HG03108 (cell line): ENCODE data around the gene ZC3H7A.

Experiments
- ATAC-seq: cut with Tn5 transposase; IDR thresholded peaks from one replicate; pipeline ENCODE4 v1.9.1; 2021; ENCODE audit warnings: moderate library complexity; ENCODE audit not compliant: unreplicated experiment

Gene ZC3H7A

DNA sequence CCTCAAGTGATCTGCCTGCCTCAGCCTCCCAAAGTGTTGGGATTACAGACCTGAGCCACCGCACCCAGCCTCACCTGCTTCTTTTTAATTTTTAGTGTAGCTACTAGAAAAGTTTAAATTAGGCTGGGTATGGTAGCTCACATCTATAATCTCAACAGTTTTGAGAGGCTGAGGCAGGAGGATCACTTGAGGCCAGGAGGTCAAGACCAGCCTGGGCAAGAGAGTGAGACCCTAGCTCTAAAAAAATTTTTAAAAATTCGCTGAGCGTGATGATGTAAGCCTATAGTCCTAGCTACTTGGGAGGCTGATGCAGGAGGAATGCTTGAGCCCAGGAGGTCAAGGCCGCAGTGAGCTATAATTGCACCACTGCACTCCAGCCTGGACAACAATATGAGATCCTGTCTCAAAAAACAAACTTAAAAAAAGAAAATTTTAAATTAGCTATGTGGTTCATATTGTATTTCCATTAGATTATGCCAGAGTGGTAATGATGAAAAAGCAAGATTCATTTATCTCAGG lies 89.3 kb downstream of the ZC3H7A start:
- ATAC-seq, result no peak

DNA sequence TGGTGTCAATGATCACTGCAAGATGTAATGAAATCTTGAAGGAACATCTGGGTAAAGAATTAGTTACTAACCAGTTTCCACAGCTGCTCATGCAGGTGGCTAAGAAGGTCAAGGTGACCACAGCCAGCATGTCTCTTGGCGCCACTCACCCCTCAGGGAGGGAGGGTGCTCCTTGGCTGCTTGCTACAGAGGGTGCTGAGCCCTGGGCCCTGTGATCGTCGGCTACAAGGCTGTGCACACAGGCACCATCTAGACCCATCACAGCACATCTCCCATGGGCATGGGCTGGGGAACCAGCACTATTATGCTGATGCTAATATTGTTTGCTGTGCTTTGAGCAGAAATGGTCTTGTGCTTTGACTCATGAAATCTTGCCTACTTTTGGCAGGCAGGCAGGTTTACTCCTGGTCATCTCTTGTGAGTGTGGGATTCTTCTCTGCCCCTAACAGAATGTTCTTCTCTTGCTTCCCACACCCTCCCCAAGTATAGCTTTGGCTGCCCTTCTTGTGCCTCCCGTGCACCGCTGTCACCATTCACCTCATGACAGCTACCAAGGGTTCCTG lies 90.8 kb downstream of the ZC3H7A start:
- ATAC-seq, result peak; percentile 82

- no peak for ATAC-seq
These were observed 91.6 kb downstream of the ZC3H7A start for GRCh38 chr16:11705311-11706025.
